DMS 273 (cell line): Measurements from ENCODE around the gene FRG1.
"Not testable (repeated sequence)": the region's sequence is repeated elsewhere in the genome, so short reads cannot be mapped to it uniquely, and the experiment has no call there.

ENCODE experiments used
- DNase-seq: peaks from one replicate; lab custom pipeline; 2025; ENCODE audit not compliant: unreplicated experiment; lab: John Stamatoyannopoulos, UW

FRG1 gene

DNA sequence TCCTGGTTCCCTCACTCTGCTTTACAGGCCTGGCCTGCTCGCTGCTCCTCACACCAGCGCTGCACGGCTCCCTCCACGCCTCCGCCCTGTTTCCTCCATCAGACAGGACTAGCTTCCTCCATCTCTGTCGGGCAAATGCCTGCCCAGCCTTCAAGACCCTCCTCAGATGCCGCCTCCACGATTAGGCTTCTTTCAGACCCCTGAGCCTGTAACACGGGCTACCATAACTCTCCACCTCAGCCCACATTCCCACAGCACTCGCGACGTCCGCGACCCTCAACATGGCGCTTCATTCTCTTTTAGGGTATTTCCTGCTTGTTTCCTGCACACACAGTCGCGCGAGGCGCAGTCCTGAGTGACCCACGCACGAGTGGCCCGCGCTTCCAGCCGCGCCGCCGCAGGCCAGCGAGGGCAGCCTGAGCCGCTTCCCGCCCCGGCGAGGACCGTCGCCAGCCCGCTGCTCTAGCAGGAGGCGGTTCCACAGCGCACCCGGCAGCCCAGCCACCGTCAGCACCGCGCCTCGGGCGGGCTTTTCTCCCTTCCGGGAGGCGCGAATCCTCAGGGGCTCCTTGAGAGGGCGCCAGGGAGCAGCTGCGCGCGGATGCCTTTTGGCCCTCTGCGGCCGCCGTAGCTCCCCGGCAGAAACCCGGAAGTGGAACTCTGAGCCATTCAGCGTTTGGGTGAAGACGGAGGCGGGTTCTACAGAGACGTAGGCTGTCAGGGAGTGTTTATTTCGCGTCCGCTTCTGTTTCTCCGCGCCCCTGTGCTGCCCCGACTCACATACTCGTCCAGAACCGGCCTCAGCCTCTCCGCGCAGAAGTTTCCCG lies at the start of gene FRG1:
Gene FRG1, plus strand, starts transcription at position 695 of the 827 bp plus-strand sequence. CDS start 138 bp downstream, outside the sequence.
- no peak for DNase-seq

DNA sequence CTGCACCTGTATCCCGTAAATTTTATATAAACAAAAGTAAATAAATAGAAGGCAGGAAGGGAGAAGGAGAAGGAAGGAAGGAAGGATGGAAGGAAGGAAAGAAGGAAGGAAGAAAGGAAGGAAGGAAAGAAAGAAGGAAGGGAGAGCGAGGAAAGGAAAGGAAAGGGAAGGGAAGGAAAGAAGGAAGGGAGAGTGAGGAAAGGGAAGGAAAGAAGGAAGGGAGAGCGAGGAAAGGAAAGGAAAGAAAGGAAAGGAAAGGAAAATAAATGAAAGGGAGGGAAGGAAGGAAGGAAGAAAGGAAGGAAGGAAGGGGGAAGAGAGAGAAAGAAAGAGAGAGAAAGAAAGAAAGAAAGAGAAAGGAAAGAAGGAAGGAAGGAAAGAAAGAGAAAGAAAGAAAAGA lies 43.0 kb upstream of the FRG1 start:
- no peak for DNase-seq

DNA sequence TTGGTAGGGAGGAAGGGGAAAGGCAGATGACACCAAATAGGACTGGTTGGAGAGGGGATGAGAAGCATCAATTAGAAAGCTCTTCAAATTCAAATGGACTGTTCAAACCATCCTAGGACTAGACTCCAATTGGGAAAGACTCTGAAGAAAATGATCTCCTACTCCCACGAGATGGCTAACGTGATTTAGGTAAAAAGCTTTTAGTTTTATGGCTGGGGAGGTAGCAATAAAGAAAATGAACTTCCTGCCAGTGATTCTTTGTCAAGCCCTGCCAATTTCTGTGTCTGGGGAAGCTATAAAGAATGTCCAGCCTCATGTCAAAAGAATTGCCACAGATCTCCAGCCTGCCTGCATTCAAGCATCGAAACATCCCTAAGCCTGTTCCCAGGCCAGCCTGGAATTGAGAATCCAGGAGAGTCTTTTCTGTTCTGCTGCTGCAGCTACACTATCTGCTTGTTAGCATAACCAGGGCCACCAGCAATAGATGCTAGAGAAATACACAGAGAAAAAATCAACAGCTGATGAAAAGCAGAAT lies 41.1 kb upstream of the FRG1 start:
- not testable (repeated sequence) for DNase-seq

DNA sequence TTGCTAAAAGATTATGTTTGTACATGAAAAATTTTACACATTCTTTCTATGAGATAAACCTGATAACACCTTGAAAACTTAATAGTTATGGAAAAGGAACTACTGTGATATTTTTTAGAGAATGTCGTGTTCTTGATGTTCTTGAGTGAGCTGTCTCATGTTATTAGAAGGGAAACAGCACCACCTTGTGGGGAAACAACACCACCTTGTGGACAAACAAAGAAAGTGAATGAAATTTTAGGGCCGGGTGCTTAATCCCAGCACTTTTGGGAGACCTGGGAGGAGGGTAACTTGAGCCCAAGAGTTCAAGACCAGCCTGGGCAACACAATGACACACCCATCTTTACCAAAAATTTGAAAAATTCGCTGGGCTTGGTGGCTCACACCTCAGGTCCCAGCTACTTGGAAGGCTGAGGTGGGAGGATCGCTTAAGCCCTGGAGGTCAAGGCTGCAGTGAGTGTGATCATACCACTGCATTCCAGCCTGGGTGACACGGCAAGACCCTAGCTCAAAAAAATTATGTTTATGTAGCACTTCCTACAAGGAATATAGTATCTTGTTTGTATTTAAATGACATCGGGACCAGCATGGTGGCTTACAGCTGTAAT lies 36.1 kb upstream of the FRG1 start:
- not testable (repeated sequence) for DNase-seq

DNA sequence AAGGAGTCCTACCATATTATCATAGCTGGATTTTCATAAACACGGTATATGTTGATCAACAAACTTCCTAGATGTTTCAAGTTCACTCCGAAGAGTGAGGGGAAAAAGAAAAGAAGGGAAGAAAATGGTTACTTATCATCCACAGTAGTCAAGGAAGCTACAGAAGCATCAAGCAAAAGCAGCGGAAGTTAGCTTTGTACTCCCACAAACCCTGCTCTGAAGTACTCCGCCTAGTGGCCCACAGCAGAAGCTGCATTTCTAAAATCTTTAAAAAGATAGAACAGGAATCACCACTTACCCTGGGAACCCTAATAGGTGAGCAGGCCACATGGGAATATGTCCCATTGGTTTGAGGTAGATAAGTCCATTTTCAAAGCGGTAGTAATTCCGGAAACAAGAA lies 28.5 kb upstream of the FRG1 start:
- DNase-seq: no peak

DNA sequence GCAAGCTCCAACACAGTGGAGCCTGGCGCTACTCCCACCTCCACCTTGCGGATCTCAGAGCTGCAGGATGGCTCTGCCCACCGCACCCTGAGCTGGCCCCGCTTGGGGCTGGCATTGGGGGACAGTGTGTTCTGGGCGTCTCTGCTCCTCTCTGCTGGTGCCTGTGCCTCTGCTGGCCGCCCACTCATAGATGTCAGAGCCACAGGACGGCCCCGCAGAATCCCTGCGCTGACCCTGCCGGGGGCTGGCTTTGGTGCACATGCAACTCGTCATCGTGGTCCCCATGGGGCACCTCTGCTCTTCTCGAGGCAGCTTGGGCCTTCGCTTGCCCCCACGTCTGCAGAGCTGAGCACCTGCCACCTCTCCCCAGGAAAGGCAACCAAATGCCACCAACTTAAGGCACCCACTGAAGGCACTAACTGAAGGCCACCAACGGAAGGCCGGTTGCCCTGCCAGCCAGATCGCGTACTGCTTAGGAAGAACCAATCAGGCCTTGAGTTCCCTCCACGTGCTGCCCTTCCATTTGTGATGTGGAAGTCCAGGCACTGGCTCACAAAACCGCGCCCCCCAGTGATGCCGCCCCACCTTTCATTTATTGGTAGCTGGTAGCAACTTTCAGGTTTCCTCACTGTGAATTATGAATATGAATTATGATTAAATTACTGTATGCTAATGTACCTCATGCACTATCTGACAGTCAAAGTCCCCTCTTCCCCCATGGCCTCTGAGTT lies 23.3 kb upstream of the FRG1 start:
- no peak for DNase-seq

DNA sequence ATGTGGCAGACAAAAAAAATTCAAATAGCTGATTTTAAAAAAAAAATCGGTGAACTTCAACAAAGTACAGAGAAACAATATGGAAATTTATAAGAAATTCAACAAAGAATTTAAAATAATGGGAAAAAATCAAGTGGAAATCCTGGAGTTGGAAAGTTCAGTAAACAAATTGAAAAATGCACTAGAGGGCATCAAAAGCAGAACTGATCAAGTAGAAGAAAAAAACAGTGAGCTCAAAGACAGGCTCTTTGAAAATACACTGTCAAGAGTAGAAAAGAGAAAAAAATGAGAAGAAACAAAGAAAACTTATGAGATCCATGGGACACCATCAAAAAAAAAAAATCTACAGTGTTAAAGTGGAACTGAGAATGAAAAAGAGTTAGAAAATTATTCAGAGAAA lies 19.6 kb upstream of the FRG1 start:
- DNase-seq: no peak

DNA sequence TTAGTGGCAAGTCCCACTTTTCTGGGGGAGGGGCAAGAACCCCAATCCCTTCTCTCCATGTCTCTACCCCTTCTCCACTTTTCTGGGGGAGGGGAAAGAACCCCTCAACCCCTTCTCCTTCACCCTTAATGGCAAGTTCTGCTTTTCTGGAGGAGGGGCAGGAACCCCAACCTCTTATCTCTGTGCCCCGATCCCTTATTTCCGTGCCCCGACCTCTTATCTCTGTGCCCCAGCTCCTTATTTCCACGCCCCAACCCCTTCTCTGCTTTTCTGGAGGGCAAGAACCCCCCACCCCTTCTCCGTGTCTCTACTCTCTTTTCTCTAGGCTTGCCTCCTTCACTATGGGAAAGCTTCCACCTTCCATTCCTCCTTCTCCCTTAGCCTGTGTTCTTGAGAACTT lies 13.9 kb upstream of the FRG1 start:
- DNase-seq: not testable (repeated sequence)

DNA sequence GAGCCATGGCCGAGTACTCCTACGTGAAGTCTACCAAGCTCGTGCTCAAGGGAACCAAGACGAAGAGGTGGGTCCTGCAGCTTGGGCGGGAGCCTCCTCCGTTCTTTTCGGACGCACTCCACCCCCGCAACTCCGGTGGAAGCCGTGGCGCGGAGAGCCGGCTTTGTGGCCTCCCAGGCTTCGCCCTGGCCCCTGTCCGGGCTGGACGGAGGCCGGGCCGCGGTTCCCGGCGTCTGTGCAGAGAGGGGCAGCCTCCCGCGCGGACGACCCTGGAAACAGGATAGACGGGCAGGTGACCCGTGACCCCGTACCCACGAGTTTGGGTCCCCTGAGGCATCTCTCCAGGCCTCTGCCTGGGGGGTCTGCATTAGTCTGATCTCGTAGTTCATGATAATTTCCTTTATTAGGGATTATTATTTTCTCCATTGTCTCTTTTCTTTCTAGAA lies 356 bp downstream of the FRG1 start:
- DNase-seq: no peak

DNA sequence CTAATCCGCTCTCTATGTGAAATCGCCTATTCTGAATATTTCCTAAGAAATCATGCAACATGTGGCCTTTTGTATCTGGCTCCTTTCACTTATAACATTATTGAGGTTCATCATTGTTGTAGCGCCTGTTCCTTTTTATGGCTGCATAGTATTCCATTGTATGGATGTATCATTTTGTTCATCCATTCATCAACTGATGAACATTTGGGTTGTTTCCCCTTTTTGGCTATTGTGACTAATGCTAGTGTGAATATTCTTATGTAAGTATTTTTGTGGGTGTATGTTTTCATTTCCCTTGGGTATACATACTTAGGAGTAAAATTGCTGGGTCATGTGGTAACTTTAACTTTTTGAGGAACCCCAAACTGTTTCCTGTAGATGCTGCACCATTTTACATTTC lies 1.7 kb downstream of the FRG1 start:
- DNase-seq: not testable (repeated sequence)

DNA sequence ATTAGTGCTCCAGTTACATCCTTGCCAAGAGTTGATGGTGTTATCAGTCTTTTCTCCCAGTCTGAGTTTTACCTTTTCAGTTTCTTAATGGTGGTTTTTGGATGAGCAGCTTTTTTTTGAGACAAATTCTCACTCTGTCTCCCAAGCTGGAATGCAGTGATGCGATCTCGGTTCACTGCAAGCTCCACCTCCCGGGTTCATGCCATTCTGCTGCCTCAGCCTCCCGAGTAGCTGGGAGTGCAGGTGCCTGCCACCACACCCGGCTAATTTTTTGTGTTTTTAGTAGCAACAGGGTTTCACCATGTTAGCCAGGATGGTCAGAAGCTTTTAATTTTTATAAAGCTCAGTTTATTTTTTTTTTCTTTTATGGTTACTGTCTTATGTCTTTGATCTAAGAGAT lies 3.4 kb downstream of the FRG1 start:
- DNase-seq: not testable (repeated sequence)

DNA sequence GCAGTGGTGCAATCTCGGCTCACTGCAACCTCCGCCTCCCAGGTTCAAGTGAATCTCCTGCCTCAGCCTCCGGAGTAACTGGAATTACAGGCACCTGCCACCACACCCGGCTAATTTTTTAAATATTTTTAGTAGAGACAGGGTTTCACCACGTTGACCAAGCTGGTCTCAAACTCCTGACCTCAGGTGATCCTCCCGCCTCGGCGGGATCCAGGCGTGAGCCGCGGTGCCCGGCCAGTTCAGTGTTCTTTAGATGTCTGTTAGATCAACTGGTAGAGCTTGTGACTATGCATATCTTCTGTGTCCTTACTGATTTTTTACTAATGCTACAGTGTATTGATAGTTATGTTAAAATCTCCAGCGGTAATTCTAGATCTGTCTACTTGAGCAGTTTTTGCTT lies 6.2 kb downstream of the FRG1 start:
- not testable (repeated sequence) for DNase-seq

DNA sequence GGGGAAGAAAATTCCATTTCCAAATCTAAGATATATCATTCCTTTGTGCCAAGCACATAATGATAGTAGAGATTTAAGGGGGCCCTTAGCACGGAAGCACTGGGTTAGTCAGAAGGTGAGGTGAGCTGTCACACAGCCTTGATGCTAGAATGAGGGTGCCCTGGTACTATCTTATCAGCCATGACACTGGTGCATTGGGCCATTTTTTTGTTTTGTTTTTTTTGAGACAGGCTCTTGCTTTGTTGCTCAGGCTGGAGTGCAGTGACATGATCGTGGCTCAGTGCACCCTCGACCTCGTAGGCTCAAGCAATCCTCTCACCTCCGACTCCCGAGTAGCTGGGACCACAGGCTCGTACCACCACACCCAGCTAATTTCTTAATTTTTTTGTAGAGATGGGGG lies 7.8 kb downstream of the FRG1 start:
- not testable (repeated sequence) for DNase-seq

DNA sequence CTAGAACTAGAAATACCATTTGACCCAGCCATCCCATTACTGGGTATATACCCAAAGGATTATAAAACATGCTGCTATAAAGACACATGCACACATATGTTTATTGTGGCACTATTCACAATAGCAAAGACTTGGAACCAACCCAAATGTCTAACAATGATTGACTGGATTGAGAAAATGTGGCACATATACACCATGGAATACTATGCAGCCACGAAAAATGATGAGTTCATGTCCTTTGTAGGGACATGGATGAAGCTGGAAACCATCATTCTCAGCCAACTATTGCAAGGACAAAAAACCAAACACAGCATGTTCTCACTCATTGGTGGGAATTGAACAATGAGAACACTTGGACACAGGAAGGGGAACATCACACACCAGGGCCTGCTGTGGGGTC lies 28.6 kb downstream of the FRG1 start:
- DNase-seq: not testable (repeated sequence)

DNA sequence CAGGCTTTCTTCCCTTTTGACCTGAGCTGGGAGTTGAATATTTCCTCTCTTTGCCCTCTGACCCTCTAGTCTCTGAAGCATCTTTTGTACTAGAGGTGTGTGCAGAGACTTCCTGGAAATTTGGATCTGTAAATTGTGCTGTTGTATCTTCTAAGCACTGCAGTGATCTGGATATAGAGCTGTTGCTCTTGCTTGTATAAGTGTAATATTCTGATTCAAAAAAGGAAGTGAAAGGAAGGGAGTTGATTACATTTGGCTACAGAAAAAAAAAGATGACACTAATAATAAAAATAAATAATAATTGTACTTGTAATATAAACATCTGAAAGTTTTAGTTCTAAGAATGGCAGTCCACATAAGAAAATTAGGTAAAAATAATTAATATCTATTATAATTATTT lies 33.0 kb downstream of the FRG1 start:
- DNase-seq: no peak

DNA sequence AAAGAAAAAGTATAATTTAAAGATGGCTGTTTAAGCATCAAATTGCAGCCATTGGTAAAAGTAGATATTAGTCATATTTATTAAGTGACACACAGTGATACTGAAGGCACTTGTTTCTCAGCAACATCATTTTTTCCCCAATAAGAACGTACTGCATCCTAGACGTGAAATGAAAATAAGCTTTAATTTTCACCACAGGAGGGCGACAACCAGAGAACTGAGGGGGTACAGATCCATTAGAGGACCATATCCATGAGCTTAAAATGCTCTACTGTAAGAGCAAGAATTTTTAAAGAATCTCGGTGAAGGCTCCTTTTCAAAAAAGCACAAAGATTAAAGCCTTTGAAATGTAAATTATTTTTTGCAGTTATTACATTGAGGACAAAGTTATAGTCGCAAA lies 33.4 kb downstream of the FRG1 start:
- DNase-seq: no peak

DNA sequence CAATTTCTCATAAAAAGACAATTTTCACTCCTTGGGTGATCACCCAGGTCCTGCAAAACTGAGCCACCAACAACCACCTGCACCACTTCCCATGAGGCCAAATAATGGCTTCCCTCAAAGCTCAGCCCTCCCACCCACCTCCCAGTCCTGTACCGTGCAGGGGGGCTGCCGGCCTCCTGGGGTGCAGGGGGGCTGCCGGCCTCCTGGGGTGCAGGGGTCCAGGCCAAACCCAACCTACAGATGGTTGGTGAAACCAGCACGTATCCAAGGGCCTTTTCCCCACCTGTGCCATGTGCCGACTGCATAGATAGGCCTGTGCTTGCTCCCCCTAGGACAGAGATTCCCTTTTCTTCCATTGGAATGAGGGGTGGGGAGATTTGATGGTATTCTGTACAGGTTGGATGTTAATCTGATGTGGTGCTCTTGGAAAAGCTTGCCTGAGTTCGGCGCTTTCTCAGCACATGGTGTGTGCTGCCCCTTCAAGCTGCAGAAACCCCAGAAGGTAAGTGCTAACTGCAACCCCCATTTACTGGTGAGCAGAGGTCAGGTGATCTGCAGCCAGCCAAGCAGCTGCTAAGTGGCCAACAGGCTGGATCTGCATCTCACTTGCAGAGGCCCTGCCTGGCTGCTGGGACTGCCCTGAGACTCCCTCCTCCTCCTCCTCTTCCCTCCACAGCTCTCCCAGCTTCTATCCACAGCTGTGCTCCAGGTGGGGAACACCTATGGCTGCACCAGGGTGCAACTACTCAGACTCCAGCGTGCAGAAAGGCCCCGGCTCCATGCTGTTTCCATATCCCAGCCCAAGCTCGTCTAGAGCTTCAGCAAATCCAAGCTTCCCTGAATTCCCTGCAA lies 38.8 kb downstream of the FRG1 start:
- no peak for DNase-seq

DNA sequence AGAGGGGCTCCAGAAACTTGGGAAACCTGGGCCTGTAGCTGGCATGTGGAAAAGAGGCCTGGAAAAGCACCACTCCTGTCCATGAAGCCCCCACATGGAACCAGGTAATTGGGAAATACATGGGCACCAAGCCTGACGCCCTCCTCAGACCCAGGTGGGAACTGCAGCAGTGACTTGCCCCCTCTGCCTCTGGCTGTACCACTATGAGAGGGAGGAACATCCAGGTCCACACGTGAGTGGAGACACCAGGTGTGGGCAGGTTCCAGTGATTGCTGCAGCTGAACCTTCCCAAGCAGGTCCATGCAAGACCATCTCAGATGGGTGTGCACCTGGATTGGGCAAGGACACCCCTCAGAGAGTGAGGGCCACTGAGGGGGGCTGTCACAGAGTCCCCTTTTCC lies 39.6 kb downstream of the FRG1 start:
- not testable (repeated sequence) for DNase-seq

DNA sequence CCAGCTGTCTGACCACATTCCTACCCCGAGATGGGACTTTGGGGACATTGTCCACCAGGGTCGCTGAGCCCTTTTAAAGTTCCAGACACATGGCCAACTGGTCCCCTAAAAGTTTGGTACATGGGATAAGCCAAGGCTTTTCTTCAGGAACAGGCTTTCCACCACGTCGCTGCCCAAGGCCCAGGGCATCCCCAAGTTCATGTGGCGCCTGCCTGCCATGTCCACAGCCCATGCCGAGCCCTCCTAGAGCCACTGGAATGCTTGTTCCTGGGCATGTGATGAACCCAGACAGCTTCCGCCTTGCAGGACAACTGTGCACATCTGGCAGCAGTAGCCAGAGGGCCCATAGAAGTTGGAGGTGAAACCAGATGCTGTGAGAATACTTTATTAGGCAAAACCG lies 41.3 kb downstream of the FRG1 start:
- no peak for DNase-seq

DNA sequence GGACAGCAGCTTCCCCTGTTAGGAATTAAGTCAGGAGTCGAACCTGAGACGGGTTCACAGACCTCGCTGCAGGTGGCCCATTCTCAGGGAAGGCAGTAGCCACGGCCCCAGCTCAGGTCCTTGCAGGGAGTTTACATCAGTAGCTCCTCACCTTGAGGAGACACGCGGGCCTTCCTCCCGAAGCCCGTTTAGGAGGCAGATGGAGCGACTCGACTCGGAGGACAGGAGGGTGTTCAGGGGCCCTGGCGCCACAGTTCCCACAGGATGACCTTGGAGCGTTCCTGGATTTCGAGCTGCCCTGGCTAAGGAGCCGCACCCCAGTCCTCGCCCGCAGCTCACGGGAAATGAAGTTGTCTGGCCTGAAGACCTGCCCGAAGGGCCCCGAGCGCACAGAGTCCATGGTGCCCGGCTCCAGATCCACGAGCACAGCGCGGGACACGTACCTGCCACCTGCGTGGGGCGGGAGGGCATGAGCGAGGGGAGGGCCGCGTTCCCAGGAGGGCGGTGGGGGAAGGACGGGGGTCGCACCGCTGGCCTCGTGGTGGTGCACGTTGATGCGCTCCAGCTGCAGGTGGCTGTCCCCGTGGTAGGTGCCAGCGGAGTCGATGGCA lies 43.3 kb downstream of the FRG1 start:
- not testable (repeated sequence) for DNase-seq
